ENCODE data around the gene DTNA. TPM values are rescaled to one million over a fixed set of nuclear protein-coding genes. Genes with fewer than 3 reads are reported as not detected.
A peak's percentile ranks its signal among the peaks of the same experiment; 100 is the strongest.

DTNA gene
- total RNA-seq, 2 donors from 2014 or later: 114 to 197 TPM

- no peak for TF ChIP-seq CTCF (IDR thresholded peaks at IDR 0.05)
- H3K4me3 ChIP-seq: no peak overlapping the region
- H3K27ac ChIP-seq: peak overlapping the region; percentile 44 to 69
- no peaks in the 10 kb centered on the region for H3K27me3 ChIP-seq
- no peak for DNase-seq (ENCODE audit: low spot score)
- H3K9me3 ChIP-seq: no peaks in the 10 kb centered on the region
- no peaks in the 10 kb centered on the region for H3K36me3 ChIP-seq
- H3K4me1 ChIP-seq: peaks cover 0 to 15% of the 10 kb centered on the region in 2 donors
Observed at GRCh38 chr18:34837769-34838272, 127.7 kb downstream of the DTNA start.

DNA sequence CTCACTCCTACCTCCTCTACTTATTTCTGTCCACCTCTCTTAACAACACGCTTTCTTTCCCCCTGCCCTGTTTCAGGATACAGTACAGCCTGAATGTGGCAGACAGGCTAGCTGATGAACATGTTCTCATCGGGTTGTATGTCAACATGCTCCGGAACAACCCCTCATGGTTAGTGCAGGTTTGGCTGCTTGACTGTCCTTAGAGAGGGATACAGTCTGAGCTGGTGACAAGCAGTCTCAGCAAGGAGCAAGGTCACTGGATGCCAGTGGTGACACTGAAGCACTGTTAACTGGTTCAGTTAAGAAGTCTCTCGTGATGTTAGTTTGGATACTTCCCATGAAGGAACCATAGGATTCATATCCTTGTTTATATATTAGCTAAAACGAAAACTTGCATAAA lies 128.6 kb downstream of the DTNA start:
- no peaks in the 10 kb centered on the region for H3K27me3 ChIP-seq
- H3K4me1 ChIP-seq: peaks cover 0 to 15% of the 10 kb centered on the region in 2 donors
- TF ChIP-seq CTCF (IDR thresholded peaks at IDR 0.05): no peak
- H3K4me3 ChIP-seq: no peak overlapping the region
- peak overlapping the region; percentile 44 to 69 for H3K27ac ChIP-seq
- no peaks in the 10 kb centered on the region for H3K36me3 ChIP-seq
- H3K9me3 ChIP-seq: no peaks in the 10 kb centered on the region
- no peak for DNase-seq (ENCODE audit: low spot score)

- Histone ChIP-seq H3K27me3 (no peaks in the 10 kb centered on the region), H3K4me3 (no peak overlapping the region), H3K27ac (no peak overlapping the region), H3K9me3 (no peaks in the 10 kb centered on the region), H3K36me3 (no peaks in the 10 kb centered on the region), H3K4me1 (peaks cover 0 to 15% of the 10 kb centered on the region in 2 donors)
- no peak for DNase-seq (ENCODE audit: low spot score)
- TF ChIP-seq CTCF (IDR thresholded peaks at IDR 0.05): no peak
Observed at GRCh38 chr18:34840256-34840826, 130.2 kb downstream of the DTNA start.

- no peaks in the 10 kb centered on the region for H3K27me3 ChIP-seq
- no peak for TF ChIP-seq CTCF (IDR thresholded peaks at IDR 0.05)
- H3K4me1 ChIP-seq: peaks cover 0 to 15% of the 10 kb centered on the region in 2 donors
- H3K4me3 ChIP-seq: no peak overlapping the region
- no peak overlapping the region for H3K27ac ChIP-seq
- DNase-seq (ENCODE audit: low spot score): no peak
- no peaks in the 10 kb centered on the region for H3K9me3 ChIP-seq
- H3K36me3 ChIP-seq: no peaks in the 10 kb centered on the region
Observed at GRCh38 chr18:34841891-34842290, 131.8 kb downstream of the DTNA start.

DNA sequence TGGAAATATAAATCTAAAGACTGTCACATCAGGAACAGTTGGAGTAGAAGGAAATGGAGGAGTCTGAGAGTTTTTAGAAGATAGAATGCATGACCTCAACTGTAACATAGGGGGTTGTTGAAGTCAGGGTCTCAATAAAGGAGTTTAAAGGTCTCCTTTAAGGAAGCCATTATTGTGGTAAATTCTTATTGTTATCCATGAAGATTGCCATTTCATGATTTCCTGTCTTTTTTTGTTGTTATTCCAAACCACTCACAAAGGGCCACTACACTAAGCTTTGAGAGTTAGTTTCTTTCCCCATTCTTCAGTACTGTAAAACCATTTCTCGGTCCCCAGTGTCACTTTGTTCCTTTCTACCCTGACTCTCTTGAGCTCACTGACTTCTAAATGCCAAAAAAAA lies 134.0 kb downstream of the DTNA start:
- TF ChIP-seq CTCF (IDR thresholded peaks at IDR 0.05): no peak
- Histone ChIP-seq H3K27ac (no peak overlapping the region), H3K27me3 (no peaks in the 10 kb centered on the region), H3K9me3 (no peaks in the 10 kb centered on the region), H3K36me3 (peaks cover 10% of the 10 kb centered on the region), H3K4me1 (peaks cover 0 to under 1% of the 10 kb centered on the region in 2 donors), H3K4me3 (no peak overlapping the region)
- DNase-seq (ENCODE audit: low spot score): no peak

Data from right atrium auricular region (tissue), 2 donors.